PC-3 (cell line): ENCODE measurements around the gene QPCTL.

Source experiments
- EZH2 ChIP-seq: fragments of 300-600 bp; sonication (generic); IDR thresholded peaks from one replicate; pipeline ENCODE4 v1.6.1; 2017; ENCODE audit warnings: antibody characterized with exemption, mild to moderate bottlenecking, low read length; ENCODE audit not compliant: unreplicated experiment
- EZH2phosphoT487 ChIP-seq: fragments of 300-600 bp; sonication (generic); IDR thresholded peaks from 2 replicates; pipeline ENCODE4 v1.6.1; 2018; ENCODE audit warnings: mild to moderate bottlenecking, antibody characterized with exemption, low read length, borderline replicate concordance
- TF ChIP-seq, protein P1 (sequence below): fragments of 300-600 bp; sonication (generic); conservative IDR thresholded peaks from 2 replicates; pipeline ENCODE4 v1.5.1; 2017; ENCODE audit warnings: antibody characterized with exemption, low read depth, mild to moderate bottlenecking, low read length

DNA sequence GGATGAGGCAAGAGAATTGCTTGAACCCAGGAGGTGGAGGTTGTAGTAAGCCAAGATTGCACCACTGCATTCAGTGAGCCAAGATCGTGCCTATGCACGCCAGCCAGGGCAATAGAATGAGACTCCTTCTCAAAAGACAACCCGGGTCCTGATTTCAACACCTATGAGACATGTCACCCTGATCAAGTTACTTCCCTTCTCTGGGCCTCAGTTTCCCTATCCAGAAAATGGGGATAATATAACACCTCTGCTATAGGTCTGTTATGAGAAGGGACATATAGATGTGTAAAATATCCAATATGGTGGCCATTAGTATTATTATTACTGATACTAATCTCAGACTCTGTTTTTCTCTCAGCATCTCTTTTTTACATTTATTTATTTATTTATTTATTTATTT lies 37.4 kb upstream of the QPCTL start:
- TF ChIP-seq, protein P1, sequence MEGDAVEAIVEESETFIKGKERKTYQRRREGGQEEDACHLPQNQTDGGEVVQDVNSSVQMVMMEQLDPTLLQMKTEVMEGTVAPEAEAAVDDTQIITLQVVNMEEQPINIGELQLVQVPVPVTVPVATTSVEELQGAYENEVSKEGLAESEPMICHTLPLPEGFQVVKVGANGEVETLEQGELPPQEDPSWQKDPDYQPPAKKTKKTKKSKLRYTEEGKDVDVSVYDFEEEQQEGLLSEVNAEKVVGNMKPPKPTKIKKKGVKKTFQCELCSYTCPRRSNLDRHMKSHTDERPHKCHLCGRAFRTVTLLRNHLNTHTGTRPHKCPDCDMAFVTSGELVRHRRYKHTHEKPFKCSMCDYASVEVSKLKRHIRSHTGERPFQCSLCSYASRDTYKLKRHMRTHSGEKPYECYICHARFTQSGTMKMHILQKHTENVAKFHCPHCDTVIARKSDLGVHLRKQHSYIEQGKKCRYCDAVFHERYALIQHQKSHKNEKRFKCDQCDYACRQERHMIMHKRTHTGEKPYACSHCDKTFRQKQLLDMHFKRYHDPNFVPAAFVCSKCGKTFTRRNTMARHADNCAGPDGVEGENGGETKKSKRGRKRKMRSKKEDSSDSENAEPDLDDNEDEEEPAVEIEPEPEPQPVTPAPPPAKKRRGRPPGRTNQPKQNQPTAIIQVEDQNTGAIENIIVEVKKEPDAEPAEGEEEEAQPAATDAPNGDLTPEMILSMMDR: no peak
- no peak for TF ChIP-seq EZH2phosphoT487
- no peak for TF ChIP-seq EZH2
